ENCODE measurements around the gene REC8. TPM values are rescaled to one million over a fixed set of nuclear protein-coding genes. Genes with fewer than 3 reads are reported as not detected.

REC8 gene
- total RNA-seq, 2 experiments from 2014 or later = 55.1 to 60.7 TPM

Small RNAs within 50 kb of the gene (microRNA-seq; reads per million reads assigned to microRNA genes)
- gene MIR7703 = not detected

Other genes with a start within 250 kb of the REC8 start
- gene DHRS4, start 218.3 kb upstream of the REC8 start, total RNA-seq = 10 to 100 TPM; 17.1 to 20.0 TPM
- 10 to 100 TPM; 17.7 to 20.9 TPM for gene DHRS4L2, start 183.2 kb upstream of the REC8 start, total RNA-seq
- gene CARMIL3, start 120.1 kb upstream of the REC8 start, total RNA-seq = under 1 TPM; 0.80 to 0.91 TPM
- gene CPNE6, start 100.5 kb upstream of the REC8 start, total RNA-seq = under 1 TPM in 1 of 2 experiments, not detected in 1; 0.14 TPM
- 10 to 100 TPM; 47.4 to 50.6 TPM for gene PCK2, start 77.8 kb upstream of the REC8 start, total RNA-seq
- gene DCAF11, start 57.3 kb upstream of the REC8 start, total RNA-seq = 100 to 1,000 TPM; 100 to 105 TPM
- 1 to 10 TPM; 3.3 to 3.4 TPM for gene NRL, start 57.1 kb upstream of the REC8 start, total RNA-seq
- gene FITM1, start 41.4 kb upstream of the REC8 start, total RNA-seq = 1 to 10 TPM; 1.3 to 1.7 TPM
- 100 to 1,000 TPM; 430 to 443 TPM for gene PSME1, start 35.9 kb upstream of the REC8 start, total RNA-seq
- 10 to 100 TPM; 41.6 to 43.9 TPM for gene EMC9, start 30.5 kb upstream of the REC8 start, total RNA-seq
- 100 to 1,000 TPM; 406 to 414 TPM for gene PSME2, start 25.5 kb upstream of the REC8 start, total RNA-seq
- 100 to 1,000 TPM; 131 to 153 TPM for gene RNF31, start 24.6 kb upstream of the REC8 start, total RNA-seq
- gene IRF9, start 10.8 kb upstream of the REC8 start, total RNA-seq = 100 to 1,000 TPM; 234 to 252 TPM
- 10 to 100 TPM; 32.2 to 33.0 TPM for gene IPO4, start 16.7 kb downstream of the REC8 start, total RNA-seq
- gene TM9SF1, start 23.4 kb downstream of the REC8 start, total RNA-seq = 10 to 100 TPM; 28.9 to 29.6 TPM
- under 1 TPM; 0.43 to 0.53 TPM for gene TSSK4, start 33.6 kb downstream of the REC8 start, total RNA-seq
- 10 to 100 TPM; 93.6 to 97.8 TPM for gene CHMP4A, start 41.4 kb downstream of the REC8 start, total RNA-seq
- gene MDP1, start 44.0 kb downstream of the REC8 start, total RNA-seq = 10 to 100 TPM; 11.9 to 15.4 TPM
- 100 to 1,000 TPM; 179 to 196 TPM for gene NEDD8, start 60.3 kb downstream of the REC8 start, total RNA-seq
- gene GMPR2, start 60.8 kb downstream of the REC8 start, total RNA-seq = 10 to 100 TPM; 76.6 to 82.2 TPM
- 100 to 1,000 TPM; 122 to 124 TPM for gene TINF2, start 70.5 kb downstream of the REC8 start, total RNA-seq
- 1 to 10 TPM; 5.7 to 5.8 TPM for gene TGM1, start 91.1 kb downstream of the REC8 start, total RNA-seq
- gene RABGGTA, start 99.5 kb downstream of the REC8 start, total RNA-seq = 10 to 100 TPM; 42.1 to 48.8 TPM
- 10 to 100 TPM; 36.0 to 41.9 TPM for gene DHRS1, start 127.7 kb downstream of the REC8 start, total RNA-seq
- 10 to 100 TPM; 28.7 to 31.1 TPM for gene NOP9, start 127.8 kb downstream of the REC8 start, total RNA-seq
- 10 to 100 TPM; 33.7 to 34.8 TPM for gene CIDEB, start 135.9 kb downstream of the REC8 start, total RNA-seq
- gene LTB4R2, start 138.1 kb downstream of the REC8 start, total RNA-seq = 10 to 100 TPM; 19.4 to 21.2 TPM
- gene LTB4R, start 139.4 kb downstream of the REC8 start, total RNA-seq = 10 to 100 TPM; 27.0 to 27.8 TPM
- gene ADCY4, start 163.0 kb downstream of the REC8 start, total RNA-seq = 1 to 10 TPM; 4.4 to 6.3 TPM
- 10 to 100 TPM; 41.1 to 43.7 TPM for gene RIPK3, start 167.9 kb downstream of the REC8 start, total RNA-seq
- not detected for gene NFATC4, start 196.1 kb downstream of the REC8 start, total RNA-seq
- gene NYNRIN, start 226.9 kb downstream of the REC8 start, total RNA-seq = under 1 TPM; 0.34 to 0.42 TPM

All from activated naive CD8-positive, alpha-beta T cell treated with anti-CD3 and anti-CD28 coated beads, Interleukin-2, amount 10 ng/mL, durations not matched to agents 7 days and 5 days (primary cell).